NT2/D1 (cell line): ENCODE results near the gene CACNA2D3.

Source experiments
- SUZ12 ChIP-seq: IDR thresholded peaks from 2 replicates; pipeline ENCODE4 v1.6.1; 2011; ENCODE audit not compliant: insufficient read length, insufficient read depth; ENCODE audit errors: extremely low read depth
- YY1 ChIP-seq: IDR thresholded peaks from 2 replicates; pipeline ENCODE4 v1.6.1; 2011; ENCODE audit not compliant: insufficient read length, insufficient read depth
- ZNF274 ChIP-seq: IDR thresholded peaks from 2 replicates; pipeline ENCODE4 v1.6.1; 2011; ENCODE audit warnings: mild to moderate bottlenecking, low read depth, low read length

- TF ChIP-seq YY1 (no peak), ZNF274 (no peak), SUZ12 (no peak)
These were observed 191.1 kb downstream of the CACNA2D3 start for GRCh38 chr3:54313418-54313817.
